ENCODE results near the gene DAZAP2. TPM values are rescaled to one million over a fixed set of nuclear protein-coding genes. Genes with fewer than 3 reads are reported as not detected.

The DAZAP2 gene
- total RNA-seq, 4 donors from 2014 or later, result 232 to 396 (median 260) TPM

DNA sequence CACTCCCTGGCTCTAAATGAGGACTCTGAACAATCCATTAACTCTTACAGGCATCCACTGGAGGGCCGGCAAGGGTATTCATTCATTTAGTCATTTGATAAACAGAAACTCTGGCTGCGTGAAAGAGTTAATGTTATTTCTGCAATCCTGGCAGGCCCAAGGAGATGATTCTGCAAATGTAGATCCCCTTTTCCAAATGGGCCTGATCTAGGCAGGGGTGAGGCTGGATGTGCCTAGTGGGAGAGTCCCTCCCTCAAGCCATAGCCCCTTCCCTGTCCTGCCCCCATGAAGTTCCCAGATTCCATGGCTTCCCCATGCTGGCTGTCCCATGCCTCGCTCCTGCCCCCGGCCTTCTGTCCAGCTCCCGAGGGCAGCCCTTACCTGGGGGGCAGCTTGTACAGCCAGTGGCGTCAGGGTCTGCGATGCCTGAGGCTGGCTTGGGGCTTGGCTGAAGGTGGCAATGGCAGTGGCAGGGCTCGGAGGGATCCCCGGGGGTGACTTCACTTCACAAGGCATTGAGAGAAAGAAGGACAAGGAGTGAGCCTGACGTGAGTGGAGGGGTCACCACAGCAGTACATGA is 39.2 kb upstream of the DAZAP2 start:
- 91% methylated on average over 8 of the region's 10 CpGs for WGBS
- no peak for TF ChIP-seq POLR2A (IDR thresholded peaks at IDR 0.05)
- no peak for TF ChIP-seq CTCF (IDR thresholded peaks at IDR 0.05)
- no peak for TF ChIP-seq POLR2AphosphoS5 (IDR thresholded peaks at IDR 0.05)
- no peaks in the 10 kb centered on the region for H3K4me1 ChIP-seq
- peaks cover 44% of the 10 kb centered on the region for H3K36me3 ChIP-seq
- H3K27me3 ChIP-seq, result no peaks in the 10 kb centered on the region
- no peaks in the 10 kb centered on the region for H3K9me3 ChIP-seq
- no peak for DNase-seq (ENCODE audit: low spot score in 2 of 2)
- no peak overlapping the region for H3K4me3 ChIP-seq
- no peak overlapping the region for H3K27ac ChIP-seq

DNA sequence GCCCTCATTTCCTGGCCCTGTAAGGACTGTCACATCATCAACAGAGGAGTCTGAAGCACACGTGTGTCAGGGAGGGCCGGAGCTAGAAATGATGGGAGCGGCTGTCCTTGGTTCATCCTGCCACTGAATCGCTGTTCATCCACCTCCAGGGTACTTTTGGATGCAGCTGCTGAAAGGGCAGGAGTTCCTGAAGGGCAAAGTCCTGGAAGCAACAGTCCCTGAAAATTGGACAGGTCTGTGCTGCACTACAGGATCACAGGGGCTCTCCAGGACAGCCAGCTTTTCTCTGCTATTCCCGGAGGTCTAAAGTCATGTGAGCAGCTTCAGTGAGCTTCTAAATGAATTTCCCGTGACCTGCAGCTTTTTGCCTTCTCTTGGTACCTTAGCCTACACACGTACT is 38.5 kb upstream of the DAZAP2 start:
- 89% methylated on average over 7 of the region's 7 CpGs for WGBS
- Histone ChIP-seq H3K9me3 (no peaks in the 10 kb centered on the region), H3K4me1 (no peaks in the 10 kb centered on the region), H3K27ac (no peak overlapping the region), H3K4me3 (no peak overlapping the region), H3K27me3 (no peaks in the 10 kb centered on the region), H3K36me3 (peaks cover 45% of the 10 kb centered on the region)
- TF ChIP-seq POLR2AphosphoS5 (IDR thresholded peaks at IDR 0.05), result no peak
- DNase-seq (ENCODE audit: low spot score in 2 of 2), result no peak

DNA sequence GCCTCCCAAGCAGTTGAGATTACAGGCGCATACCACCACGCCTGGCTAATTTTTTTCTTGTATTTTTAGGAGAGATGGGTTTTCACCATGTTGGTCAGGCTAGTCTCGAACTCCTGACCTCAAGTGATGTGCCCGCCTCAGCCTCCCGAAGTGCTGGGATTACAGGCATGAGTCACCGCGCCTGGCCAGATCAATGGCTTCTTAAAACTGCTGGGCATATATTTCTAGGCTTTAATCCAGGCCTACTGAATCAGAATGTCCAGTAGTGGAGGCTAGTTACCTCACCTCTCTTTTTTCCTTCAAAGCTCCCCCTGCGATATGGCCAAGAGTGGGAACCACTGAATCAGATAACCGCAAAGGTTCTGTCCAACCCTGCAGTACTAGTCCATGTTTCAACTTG is 37.8 kb upstream of the DAZAP2 start:
- Histone ChIP-seq H3K9me3 (no peaks in the 10 kb centered on the region), H3K36me3 (peaks cover 45% of the 10 kb centered on the region), H3K27ac (no peak overlapping the region), H3K27me3 (no peaks in the 10 kb centered on the region), H3K4me1 (no peaks in the 10 kb centered on the region), H3K4me3 (no peak overlapping the region)
- no peak for TF ChIP-seq POLR2AphosphoS5 (IDR thresholded peaks at IDR 0.05)
- no peak for TF ChIP-seq POLR2A (IDR thresholded peaks at IDR 0.05)
- DNase-seq (ENCODE audit: low spot score in 2 of 2), result no peak
- 92% methylated on average over 9 of the region's 9 CpGs for WGBS

GRCh38 chr12:51202718-51203117 is 35.9 kb upstream of the DAZAP2 start:
- Histone ChIP-seq H3K9me3 (no peaks in the 10 kb centered on the region), H3K4me1 (no peaks in the 10 kb centered on the region), H3K27ac (no peak overlapping the region), H3K27me3 (no peaks in the 10 kb centered on the region), H3K4me3 (no peak overlapping the region), H3K36me3 (peaks cover 51% of the 10 kb centered on the region)
- TF ChIP-seq EP300 (IDR thresholded peaks at IDR 0.05) (no peak), CTCF (IDR thresholded peaks at IDR 0.05) (no peak), POLR2A (IDR thresholded peaks at IDR 0.05) (no peak), POLR2AphosphoS5 (IDR thresholded peaks at IDR 0.05) (no peak)
- WGBS, result 93% methylated on average over 5 of the region's 5 CpGs
- no peak for DNase-seq (ENCODE audit: low spot score in 2 of 2)

DNA sequence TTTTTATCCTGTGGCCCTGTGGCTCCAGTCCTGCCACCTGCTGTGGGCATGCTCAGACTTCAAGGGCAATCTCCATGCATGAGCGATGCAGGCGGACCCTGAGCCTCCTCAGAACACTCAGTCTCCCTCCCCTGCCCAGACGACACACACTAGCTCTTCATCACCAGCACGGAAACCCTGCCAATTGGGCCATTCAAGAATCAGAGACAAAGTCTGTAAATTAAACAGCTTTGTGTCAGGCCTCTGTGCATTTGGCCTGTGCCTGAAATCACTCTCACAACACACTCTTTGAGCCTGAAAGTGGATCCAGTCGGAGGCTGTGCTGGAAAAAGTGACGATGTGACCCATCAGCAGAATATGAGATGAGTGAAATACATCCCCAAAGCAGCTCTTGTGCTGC is 33.3 kb upstream of the DAZAP2 start:
- TF ChIP-seq EP300 (IDR thresholded peaks at IDR 0.05) (no peak), POLR2A (IDR thresholded peaks at IDR 0.05) (no peak)
- Histone ChIP-seq H3K36me3 (peaks cover 38% of the 10 kb centered on the region), H3K9me3 (no peaks in the 10 kb centered on the region), H3K4me3 (no peak overlapping the region), H3K27me3 (no peaks in the 10 kb centered on the region), H3K27ac (no peak overlapping the region), H3K4me1 (no peaks in the 10 kb centered on the region)
- WGBS, result 88% methylated on average over 6 of the region's 6 CpGs
- DNase-seq (ENCODE audit: low spot score in 2 of 2), result no peak

DNA sequence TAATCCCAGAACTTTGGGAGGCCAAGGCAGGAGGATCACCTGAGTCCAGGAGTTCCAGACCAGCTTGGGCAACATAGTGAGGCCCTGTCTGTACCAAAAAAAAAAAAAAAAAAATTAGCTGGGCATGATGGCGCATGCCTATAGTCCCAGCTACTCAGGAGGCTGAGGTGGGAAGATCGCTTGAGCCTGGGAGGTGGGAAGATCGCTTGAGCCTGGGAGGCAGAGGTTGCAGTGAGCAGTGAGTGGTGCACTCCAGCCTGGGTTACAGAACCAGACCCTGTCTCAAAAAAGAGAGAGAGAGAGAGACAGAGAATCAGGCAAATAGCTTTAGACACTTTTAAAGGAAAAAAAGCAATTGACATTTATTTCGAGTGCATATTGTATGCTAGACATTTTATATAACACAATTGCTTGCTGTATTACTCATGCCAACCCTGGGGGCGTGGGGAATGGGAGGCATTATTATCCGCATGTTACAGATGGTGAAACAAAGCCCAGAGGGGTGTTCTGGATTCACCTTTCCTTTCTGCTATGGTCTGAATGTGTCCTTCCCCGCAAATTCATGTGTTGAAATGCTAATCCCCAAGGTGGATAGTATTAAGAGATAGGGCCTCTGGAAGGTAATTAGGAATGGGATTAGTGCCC is 30.5 kb upstream of the DAZAP2 start:
- H3K4me1 ChIP-seq, result no peaks in the 10 kb centered on the region
- no peak for TF ChIP-seq POLR2A (IDR thresholded peaks at IDR 0.05)
- TF ChIP-seq EP300 (IDR thresholded peaks at IDR 0.05), result no peak
- TF ChIP-seq CTCF (IDR thresholded peaks at IDR 0.05), result no peak
- TF ChIP-seq POLR2AphosphoS5 (IDR thresholded peaks at IDR 0.05), result no peak
- WGBS, result 83% methylated on average over 7 of the region's 7 CpGs
- H3K27me3 ChIP-seq, result no peaks in the 10 kb centered on the region
- DNase-seq (ENCODE audit: low spot score in 2 of 2), result no peak
- no peak overlapping the region for H3K27ac ChIP-seq
- no peaks in the 10 kb centered on the region for H3K9me3 ChIP-seq
- H3K4me3 ChIP-seq, result no peak overlapping the region
- peaks cover 31% of the 10 kb centered on the region for H3K36me3 ChIP-seq

Measured in suprapubic skin (tissue), 4 donors.